ENCODE data around the gene FAAH.

FAAH gene

GRCh38 chr1:46379996-46380395 is 14.1 kb upstream of the FAAH start:
- no peak for DNase-seq (ENCODE audit: low read depth)
- H3K4me3 ChIP-seq (ENCODE audit: low read depth, low read length): no peak overlapping the region
- TF ChIP-seq, protein P1, sequence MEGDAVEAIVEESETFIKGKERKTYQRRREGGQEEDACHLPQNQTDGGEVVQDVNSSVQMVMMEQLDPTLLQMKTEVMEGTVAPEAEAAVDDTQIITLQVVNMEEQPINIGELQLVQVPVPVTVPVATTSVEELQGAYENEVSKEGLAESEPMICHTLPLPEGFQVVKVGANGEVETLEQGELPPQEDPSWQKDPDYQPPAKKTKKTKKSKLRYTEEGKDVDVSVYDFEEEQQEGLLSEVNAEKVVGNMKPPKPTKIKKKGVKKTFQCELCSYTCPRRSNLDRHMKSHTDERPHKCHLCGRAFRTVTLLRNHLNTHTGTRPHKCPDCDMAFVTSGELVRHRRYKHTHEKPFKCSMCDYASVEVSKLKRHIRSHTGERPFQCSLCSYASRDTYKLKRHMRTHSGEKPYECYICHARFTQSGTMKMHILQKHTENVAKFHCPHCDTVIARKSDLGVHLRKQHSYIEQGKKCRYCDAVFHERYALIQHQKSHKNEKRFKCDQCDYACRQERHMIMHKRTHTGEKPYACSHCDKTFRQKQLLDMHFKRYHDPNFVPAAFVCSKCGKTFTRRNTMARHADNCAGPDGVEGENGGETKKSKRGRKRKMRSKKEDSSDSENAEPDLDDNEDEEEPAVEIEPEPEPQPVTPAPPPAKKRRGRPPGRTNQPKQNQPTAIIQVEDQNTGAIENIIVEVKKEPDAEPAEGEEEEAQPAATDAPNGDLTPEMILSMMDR (IDR thresholded peaks at IDR 0.05; ENCODE audit: low read depth, low read length, missing control alignments): no peak

- TF ChIP-seq, protein P1 (IDR thresholded peaks at IDR 0.05; ENCODE audit: low read depth, low read length, missing control alignments): no peak
- no peak for DNase-seq (ENCODE audit: low read depth)
- H3K4me3 ChIP-seq (ENCODE audit: low read depth, low read length): no peak overlapping the region
These were observed 13.6 kb upstream of the FAAH start for GRCh38 chr1:46380508-46380907.

DNA sequence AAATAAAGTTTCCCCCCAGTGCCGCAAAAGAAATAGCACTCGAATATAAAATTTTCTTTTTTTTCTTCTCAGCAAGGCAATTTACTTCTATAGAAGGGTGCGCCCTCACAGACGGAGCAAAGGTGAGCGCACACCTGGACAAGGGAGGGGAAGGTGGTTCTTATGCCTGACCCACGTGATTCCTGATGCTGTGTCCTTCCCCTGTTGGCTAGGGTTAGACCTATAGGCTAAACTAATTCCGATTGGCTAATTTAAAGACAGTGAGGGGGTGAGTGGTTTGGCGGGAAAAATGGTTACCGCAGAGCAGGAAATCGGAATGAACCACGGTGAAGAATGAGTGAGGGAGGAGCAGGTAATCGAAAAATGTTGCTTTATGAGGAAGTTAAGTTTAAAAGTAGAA is 607 bp upstream of the FAAH start:
- H3K4me3 ChIP-seq (ENCODE audit: low read depth, low read length): no peak overlapping the region
- TF ChIP-seq, protein P1 (IDR thresholded peaks at IDR 0.05; ENCODE audit: low read depth, low read length, missing control alignments): no peak
- no peak for DNase-seq (ENCODE audit: low read depth)

DNA sequence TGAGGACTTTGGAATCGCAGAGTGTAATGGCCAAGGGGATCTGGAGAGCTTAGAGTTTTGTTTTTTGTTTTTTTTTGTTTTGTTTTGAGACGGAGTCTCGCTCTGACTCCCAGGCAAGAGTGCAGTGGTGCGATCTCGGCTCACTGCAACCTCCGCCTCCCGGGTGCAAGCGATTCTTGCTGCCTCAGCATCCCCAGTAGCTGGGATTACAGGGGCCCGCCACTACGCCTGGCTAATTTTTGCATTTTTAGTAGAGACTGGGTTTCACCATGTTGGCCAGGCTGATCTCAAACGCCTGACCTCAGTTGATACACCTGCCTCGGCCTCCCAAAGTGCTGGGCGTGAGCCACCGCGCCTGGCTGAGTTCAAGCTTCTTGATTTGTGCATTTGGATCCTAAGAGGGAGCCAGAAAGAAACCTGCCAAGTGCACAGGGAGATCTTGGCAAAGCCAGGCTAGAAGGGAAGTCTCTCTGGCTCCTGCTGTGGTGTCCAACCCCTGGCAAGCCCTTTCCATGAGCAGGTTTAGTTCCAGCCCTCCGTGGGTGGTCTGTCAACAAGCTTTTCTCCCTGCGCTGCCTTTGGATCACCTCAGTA is 852 bp downstream of the FAAH start:
- H3K4me3 ChIP-seq (ENCODE audit: low read depth, low read length): no peak overlapping the region; the same call in 1 of the 2 replicates
- DNase-seq (ENCODE audit: low read depth): no peak
- TF ChIP-seq, protein P1 (IDR thresholded peaks at IDR 0.05; ENCODE audit: low read depth, low read length, missing control alignments): no peak

DNA sequence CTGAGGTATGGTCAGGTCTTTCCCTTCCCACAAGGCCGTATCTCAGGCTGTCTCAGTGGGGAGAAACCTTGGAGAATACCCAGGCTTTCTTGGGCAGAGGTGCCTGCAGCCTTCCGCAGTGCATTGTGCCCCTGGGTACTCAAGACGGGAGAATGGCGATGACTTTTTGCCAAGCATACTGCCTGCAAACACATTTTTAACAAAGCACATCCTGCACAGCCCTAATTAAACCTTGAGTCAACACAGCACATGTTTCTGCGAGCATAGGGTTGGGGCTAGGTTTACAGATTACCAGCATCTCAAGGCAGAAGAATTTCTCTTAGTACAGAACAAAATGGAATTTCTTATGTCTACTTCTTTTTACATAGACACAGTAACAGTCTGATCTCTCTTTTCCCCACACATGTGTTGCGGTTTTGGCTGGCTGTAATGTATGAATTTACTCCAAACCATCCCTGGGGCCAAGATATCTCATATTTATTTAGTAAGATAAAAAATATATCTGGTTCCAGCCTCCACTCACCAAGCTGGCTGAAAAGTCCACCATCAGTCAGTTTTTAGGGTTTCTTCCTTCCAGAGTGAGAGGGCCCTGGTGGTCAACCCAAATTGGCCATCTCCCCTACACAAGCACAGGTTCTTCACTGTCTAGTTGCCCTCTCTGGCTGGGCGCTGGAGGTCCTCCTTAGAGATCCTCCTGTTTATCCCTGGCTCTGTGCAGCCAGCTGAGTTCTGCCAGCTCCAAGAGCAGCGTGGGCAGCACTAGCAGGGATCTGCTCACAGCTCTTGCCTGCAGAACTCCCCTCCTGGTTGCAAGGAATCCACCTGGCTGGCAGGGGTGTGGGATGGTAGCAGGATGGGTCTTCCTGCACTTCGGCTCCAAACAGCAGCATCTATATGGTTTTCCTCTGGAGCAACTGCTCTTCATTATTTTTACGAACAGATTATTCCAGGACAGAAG is 2.6 kb downstream of the FAAH start:
- TF ChIP-seq, protein P1 (IDR thresholded peaks at IDR 0.05; ENCODE audit: low read depth, low read length, missing control alignments): no peak
- DNase-seq (ENCODE audit: low read depth): no peak
- H3K4me3 ChIP-seq (ENCODE audit: low read depth, low read length): no peak overlapping the region

DNA sequence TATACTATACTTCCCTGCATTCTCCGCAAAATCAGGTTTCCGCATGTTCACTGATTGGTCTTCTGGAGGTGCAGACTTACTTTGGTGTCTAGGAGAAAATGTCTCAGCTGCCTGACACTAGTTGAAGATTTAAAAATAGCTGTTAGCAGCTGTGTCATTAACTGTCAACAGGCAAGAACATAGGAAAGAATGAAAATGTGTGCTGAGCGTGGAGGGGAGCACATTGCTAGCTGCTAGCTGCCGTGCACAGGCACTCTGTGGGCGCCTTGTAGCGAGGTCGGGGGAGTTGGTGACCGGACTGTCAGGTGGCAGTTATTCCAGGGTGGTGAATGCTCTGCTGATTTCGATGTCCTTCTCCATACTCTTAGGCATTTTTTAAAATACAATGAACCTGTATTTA is 5.2 kb downstream of the FAAH start:
- no peak overlapping the region for H3K4me3 ChIP-seq (ENCODE audit: low read depth, low read length)
- TF ChIP-seq, protein P1 (IDR thresholded peaks at IDR 0.05; ENCODE audit: low read depth, low read length, missing control alignments): no peak
- no peak for DNase-seq (ENCODE audit: low read depth)

All from GM12864 (cell line).